ENCODE measurements around the gene AFG3L2.

Gene AFG3L2

GRCh38 chr18:12377556-12378197 lies 650 bp upstream of the AFG3L2 start:
- H3K4me3 ChIP-seq (ENCODE audit: low read depth, low read length) = peak overlapping the region; percentile 82
- H3K79me2 ChIP-seq (ENCODE audit: control insufficient read depth, insufficient read depth, low read length, unreplicated experiment) = peaks cover 40% of the 10 kb centered on the region
- no peaks in the 10 kb centered on the region for H3K27me3 ChIP-seq (ENCODE audit: insufficient read depth, low read length)
- peaks cover 11% of the 10 kb centered on the region for H3K4me1 ChIP-seq (ENCODE audit: control insufficient read depth, insufficient read depth, low read length, unreplicated experiment)
- H2AFZ ChIP-seq (ENCODE audit: low read length, unreplicated experiment) = peak overlapping the region; percentile 74
- peaks cover 9% of the 10 kb centered on the region for H3K36me3 ChIP-seq (ENCODE audit: insufficient read depth, low read length)
- H3K27ac ChIP-seq (ENCODE audit: low read depth, low read length) = peak overlapping the region; percentile 58

GRCh38 chr18:12376034-12376753 lies 833 bp downstream of the AFG3L2 start:
- peaks cover 9% of the 10 kb centered on the region for H3K36me3 ChIP-seq (ENCODE audit: insufficient read depth, low read length)
- no peaks in the 10 kb centered on the region for H3K27me3 ChIP-seq (ENCODE audit: insufficient read depth, low read length)
- peak overlapping the region; percentile 98 for H3K27ac ChIP-seq (ENCODE audit: low read depth, low read length)
- H2AFZ ChIP-seq (ENCODE audit: low read length, unreplicated experiment) = peak overlapping the region; percentile 20
- peaks cover 53% of the 10 kb centered on the region for H3K79me2 ChIP-seq (ENCODE audit: control insufficient read depth, insufficient read depth, low read length, unreplicated experiment)
- H3K4me1 ChIP-seq (ENCODE audit: control insufficient read depth, insufficient read depth, low read length, unreplicated experiment) = peaks cover 11% of the 10 kb centered on the region
- H3K4me3 ChIP-seq (ENCODE audit: low read depth, low read length) = peak overlapping the region; percentile 98

GRCh38 chr18:12374401-12374800 lies 2.6 kb downstream of the AFG3L2 start:
- Histone ChIP-seq H3K27ac (ENCODE audit: low read depth, low read length) (no peak overlapping the region), H3K36me3 (ENCODE audit: insufficient read depth, low read length) (peaks cover 9% of the 10 kb centered on the region), H3K4me1 (ENCODE audit: control insufficient read depth, insufficient read depth, low read length, unreplicated experiment) (peaks cover 11% of the 10 kb centered on the region), H3K4me3 (ENCODE audit: low read depth, low read length) (no peak overlapping the region), H2AFZ (ENCODE audit: low read length, unreplicated experiment) (no peak overlapping the region), H3K27me3 (ENCODE audit: insufficient read depth, low read length) (no peaks in the 10 kb centered on the region), H3K79me2 (ENCODE audit: control insufficient read depth, insufficient read depth, low read length, unreplicated experiment) (peaks cover 64% of the 10 kb centered on the region)

- H3K27me3 ChIP-seq (ENCODE audit: insufficient read depth, low read length) = no peaks in the 10 kb centered on the region
- H3K4me1 ChIP-seq (ENCODE audit: control insufficient read depth, insufficient read depth, low read length, unreplicated experiment) = peaks cover 11% of the 10 kb centered on the region
- no peak overlapping the region for H2AFZ ChIP-seq (ENCODE audit: low read length, unreplicated experiment)
- H3K36me3 ChIP-seq (ENCODE audit: insufficient read depth, low read length) = peaks cover 9% of the 10 kb centered on the region
- H3K4me3 ChIP-seq (ENCODE audit: low read depth, low read length) = no peak overlapping the region
- peaks cover 71% of the 10 kb centered on the region for H3K79me2 ChIP-seq (ENCODE audit: control insufficient read depth, insufficient read depth, low read length, unreplicated experiment)
- no peak overlapping the region for H3K27ac ChIP-seq (ENCODE audit: low read depth, low read length)
Observed at GRCh38 chr18:12373771-12374116, 3.3 kb downstream of the AFG3L2 start.

- H3K79me2 ChIP-seq (ENCODE audit: control insufficient read depth, insufficient read depth, low read length, unreplicated experiment) = peaks cover 71% of the 10 kb centered on the region
- no peaks in the 10 kb centered on the region for H3K27me3 ChIP-seq (ENCODE audit: insufficient read depth, low read length)
- H3K36me3 ChIP-seq (ENCODE audit: insufficient read depth, low read length) = peaks cover 9% of the 10 kb centered on the region
- H3K4me3 ChIP-seq (ENCODE audit: low read depth, low read length) = no peak overlapping the region
- H3K27ac ChIP-seq (ENCODE audit: low read depth, low read length) = no peak overlapping the region
- no peak overlapping the region for H2AFZ ChIP-seq (ENCODE audit: low read length, unreplicated experiment)
- H3K4me1 ChIP-seq (ENCODE audit: control insufficient read depth, insufficient read depth, low read length, unreplicated experiment) = peaks cover 11% of the 10 kb centered on the region
Observed at GRCh38 chr18:12373116-12373770, 3.8 kb downstream of the AFG3L2 start.

DNA sequence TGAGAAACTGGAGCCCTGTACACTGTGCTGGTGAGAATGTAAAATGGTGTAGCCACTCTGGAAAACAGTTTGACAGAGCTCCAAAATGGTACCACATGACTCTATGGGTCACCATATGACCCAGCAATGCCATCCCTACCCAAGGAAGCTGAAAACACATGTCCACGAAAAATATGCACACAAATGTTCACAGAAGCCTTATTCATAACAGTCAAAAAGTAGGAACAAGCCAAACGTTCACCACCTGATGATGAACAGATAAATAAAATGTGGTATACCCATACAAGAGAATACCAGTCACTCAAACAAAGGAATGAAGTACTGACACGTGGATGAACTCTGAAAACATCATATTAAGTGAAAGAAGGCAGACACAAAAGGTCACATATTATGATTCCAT lies 4.6 kb downstream of the AFG3L2 start:
- no peaks in the 10 kb centered on the region for H3K27me3 ChIP-seq (ENCODE audit: insufficient read depth, low read length)
- no peak overlapping the region for H2AFZ ChIP-seq (ENCODE audit: low read length, unreplicated experiment)
- H3K4me1 ChIP-seq (ENCODE audit: control insufficient read depth, insufficient read depth, low read length, unreplicated experiment) = peaks cover 8% of the 10 kb centered on the region
- peaks cover 71% of the 10 kb centered on the region for H3K79me2 ChIP-seq (ENCODE audit: control insufficient read depth, insufficient read depth, low read length, unreplicated experiment)
- no peak overlapping the region for H3K27ac ChIP-seq (ENCODE audit: low read depth, low read length)
- peaks cover 11% of the 10 kb centered on the region for H3K36me3 ChIP-seq (ENCODE audit: insufficient read depth, low read length)
- H3K4me3 ChIP-seq (ENCODE audit: low read depth, low read length) = no peak overlapping the region

- Histone ChIP-seq H2AFZ (ENCODE audit: low read length, unreplicated experiment) (no peak overlapping the region), H3K36me3 (ENCODE audit: insufficient read depth, low read length) (peaks cover 18% of the 10 kb centered on the region), H3K27ac (ENCODE audit: low read depth, low read length) (no peak overlapping the region), H3K27me3 (ENCODE audit: insufficient read depth, low read length) (no peaks in the 10 kb centered on the region), H3K4me1 (ENCODE audit: control insufficient read depth, insufficient read depth, low read length, unreplicated experiment) (peaks cover 8% of the 10 kb centered on the region), H3K4me3 (ENCODE audit: low read depth, low read length) (no peak overlapping the region), H3K79me2 (ENCODE audit: control insufficient read depth, insufficient read depth, low read length, unreplicated experiment) (peaks cover 74% of the 10 kb centered on the region)
Observed at GRCh38 chr18:12371590-12371989, 5.4 kb downstream of the AFG3L2 start.

- H3K4me1 ChIP-seq (ENCODE audit: control insufficient read depth, insufficient read depth, low read length, unreplicated experiment) = peaks cover 5% of the 10 kb centered on the region
- H3K36me3 ChIP-seq (ENCODE audit: insufficient read depth, low read length) = peaks cover 19% of the 10 kb centered on the region
- no peak overlapping the region for H3K27ac ChIP-seq (ENCODE audit: low read depth, low read length)
- H3K4me3 ChIP-seq (ENCODE audit: low read depth, low read length) = no peak overlapping the region
- no peak overlapping the region for H2AFZ ChIP-seq (ENCODE audit: low read length, unreplicated experiment)
- no peaks in the 10 kb centered on the region for H3K27me3 ChIP-seq (ENCODE audit: insufficient read depth, low read length)
- H3K79me2 ChIP-seq (ENCODE audit: control insufficient read depth, insufficient read depth, low read length, unreplicated experiment) = peaks cover 58% of the 10 kb centered on the region
Observed at GRCh38 chr18:12369211-12369610, 7.8 kb downstream of the AFG3L2 start.

- H3K4me3 ChIP-seq (ENCODE audit: low read depth, low read length) = no peak overlapping the region
- H3K4me1 ChIP-seq (ENCODE audit: control insufficient read depth, insufficient read depth, low read length, unreplicated experiment) = peaks cover 5% of the 10 kb centered on the region
- no peak overlapping the region for H3K27ac ChIP-seq (ENCODE audit: low read depth, low read length)
- H3K27me3 ChIP-seq (ENCODE audit: insufficient read depth, low read length) = no peaks in the 10 kb centered on the region
- peaks cover 36% of the 10 kb centered on the region for H3K79me2 ChIP-seq (ENCODE audit: control insufficient read depth, insufficient read depth, low read length, unreplicated experiment)
- H3K36me3 ChIP-seq (ENCODE audit: insufficient read depth, low read length) = peaks cover 18% of the 10 kb centered on the region
- no peak overlapping the region for H2AFZ ChIP-seq (ENCODE audit: low read length, unreplicated experiment)
Observed at GRCh38 chr18:12366784-12367183, 10.2 kb downstream of the AFG3L2 start.

DNA sequence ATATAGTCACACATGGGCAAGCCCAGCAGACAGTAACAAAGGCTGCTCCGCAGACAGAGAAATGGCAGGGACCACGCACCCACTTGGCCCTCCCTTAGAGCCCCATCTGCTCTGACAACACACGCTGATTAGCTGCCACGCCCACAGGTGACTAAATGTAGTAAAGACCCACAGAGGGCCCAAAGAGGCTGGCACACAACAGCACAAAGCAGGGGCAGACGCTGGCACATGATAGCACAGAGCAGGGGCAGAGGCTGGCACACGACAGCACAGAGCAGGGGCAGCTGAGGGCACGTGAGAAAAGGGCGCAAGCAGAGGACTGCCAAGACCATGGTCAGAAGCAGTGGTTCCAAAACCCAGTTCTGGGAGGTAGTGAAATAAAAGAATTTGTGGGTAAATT lies 10.6 kb downstream of the AFG3L2 start:
- H3K4me3 ChIP-seq (ENCODE audit: low read depth, low read length) = no peak overlapping the region
- peaks cover 18% of the 10 kb centered on the region for H3K36me3 ChIP-seq (ENCODE audit: insufficient read depth, low read length)
- peaks cover 32% of the 10 kb centered on the region for H3K79me2 ChIP-seq (ENCODE audit: control insufficient read depth, insufficient read depth, low read length, unreplicated experiment)

More for the DNA sequence above, 10.6 kb downstream of the AFG3L2 start:
- no peaks in the 10 kb centered on the region for H3K27me3 ChIP-seq (ENCODE audit: insufficient read depth, low read length)
- no peak overlapping the region for H3K27ac ChIP-seq (ENCODE audit: low read depth, low read length)
- no peak overlapping the region for H2AFZ ChIP-seq (ENCODE audit: low read length, unreplicated experiment)
- H3K4me1 ChIP-seq (ENCODE audit: control insufficient read depth, insufficient read depth, low read length, unreplicated experiment) = peaks cover 6% of the 10 kb centered on the region

Data from ACC112 (cell line).